ENCODE data around the gene LAMA3.

Gene LAMA3

DNA sequence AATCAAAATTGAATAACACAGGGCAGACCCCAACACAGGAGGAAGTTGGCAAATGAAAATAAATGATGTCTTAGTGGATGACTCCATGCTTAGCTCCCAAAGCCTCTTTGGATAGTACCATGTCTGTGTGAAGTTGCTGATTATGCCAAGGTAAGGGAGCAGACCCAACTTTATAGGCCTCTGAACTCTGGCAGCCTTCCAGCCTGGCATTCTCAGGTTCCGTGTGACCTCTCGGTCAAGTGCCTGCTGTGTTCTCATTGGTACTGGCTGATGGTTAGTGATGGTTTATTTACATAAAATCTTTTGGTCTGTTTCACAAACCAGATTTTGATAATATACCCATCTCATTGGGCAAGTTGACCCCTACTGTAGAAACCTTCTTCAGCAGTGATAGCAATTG, 213.1 kb downstream of the LAMA3 start:
- Histone ChIP-seq H3K4me2 (no peak overlapping the region), H3K36me3 (ENCODE audit: insufficient read depth) (no peaks in the 10 kb centered on the region), H3K27ac (no peak overlapping the region), H3K27me3 (ENCODE audit: insufficient read depth, low read depth) (no peaks in the 10 kb centered on the region), H3K9ac (no peak overlapping the region), H2AFZ (ENCODE audit: low read depth) (no peak overlapping the region), H3K79me2 (ENCODE audit: insufficient read depth, low read depth) (no peaks in the 10 kb centered on the region), H4K20me1 (ENCODE audit: insufficient read depth) (no peaks in the 10 kb centered on the region), H3K4me3 (IDR thresholded peaks at IDR 0.05; ENCODE audit: insufficient read depth, low read depth, low read length) (no peak overlapping the region), H3K4me1 (ENCODE audit: low read depth, poor library complexity, severe bottlenecking) (no peaks in the 10 kb centered on the region)
- TF ChIP-seq, protein P1, sequence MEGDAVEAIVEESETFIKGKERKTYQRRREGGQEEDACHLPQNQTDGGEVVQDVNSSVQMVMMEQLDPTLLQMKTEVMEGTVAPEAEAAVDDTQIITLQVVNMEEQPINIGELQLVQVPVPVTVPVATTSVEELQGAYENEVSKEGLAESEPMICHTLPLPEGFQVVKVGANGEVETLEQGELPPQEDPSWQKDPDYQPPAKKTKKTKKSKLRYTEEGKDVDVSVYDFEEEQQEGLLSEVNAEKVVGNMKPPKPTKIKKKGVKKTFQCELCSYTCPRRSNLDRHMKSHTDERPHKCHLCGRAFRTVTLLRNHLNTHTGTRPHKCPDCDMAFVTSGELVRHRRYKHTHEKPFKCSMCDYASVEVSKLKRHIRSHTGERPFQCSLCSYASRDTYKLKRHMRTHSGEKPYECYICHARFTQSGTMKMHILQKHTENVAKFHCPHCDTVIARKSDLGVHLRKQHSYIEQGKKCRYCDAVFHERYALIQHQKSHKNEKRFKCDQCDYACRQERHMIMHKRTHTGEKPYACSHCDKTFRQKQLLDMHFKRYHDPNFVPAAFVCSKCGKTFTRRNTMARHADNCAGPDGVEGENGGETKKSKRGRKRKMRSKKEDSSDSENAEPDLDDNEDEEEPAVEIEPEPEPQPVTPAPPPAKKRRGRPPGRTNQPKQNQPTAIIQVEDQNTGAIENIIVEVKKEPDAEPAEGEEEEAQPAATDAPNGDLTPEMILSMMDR (conservative IDR thresholded peaks at IDR 0.05; ENCODE audit: low read depth, low read length): no peak

DNA sequence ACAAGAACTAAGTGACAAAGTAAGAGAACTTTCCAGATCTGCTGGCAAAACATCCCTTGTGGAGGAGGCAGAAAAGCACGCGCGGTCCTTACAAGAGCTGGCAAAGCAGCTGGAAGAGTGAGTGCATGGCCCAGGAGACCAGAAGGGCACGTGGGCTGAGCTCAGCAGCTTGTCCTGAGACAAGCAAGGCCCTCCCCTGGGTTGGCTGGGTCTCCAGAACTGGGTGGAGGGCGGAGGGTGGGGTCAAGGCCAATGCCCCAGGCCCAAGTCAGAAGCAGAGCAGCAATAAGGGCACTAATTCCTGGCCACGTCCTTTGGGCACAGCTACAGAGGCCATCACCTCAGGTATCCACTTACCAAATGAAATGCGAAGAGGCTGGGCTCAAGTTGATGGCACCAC, 214.7 kb downstream of the LAMA3 start:
- H4K20me1 ChIP-seq (ENCODE audit: insufficient read depth): no peaks in the 10 kb centered on the region
- H3K4me3 ChIP-seq (IDR thresholded peaks at IDR 0.05; ENCODE audit: insufficient read depth, low read depth, low read length): no peak overlapping the region
- no peak overlapping the region for H3K4me2 ChIP-seq
- TF ChIP-seq, protein P1 (conservative IDR thresholded peaks at IDR 0.05; ENCODE audit: low read depth, low read length): no peak
- H2AFZ ChIP-seq (ENCODE audit: low read depth): no peak overlapping the region
- no peak overlapping the region for H3K27ac ChIP-seq
- no peaks in the 10 kb centered on the region for H3K79me2 ChIP-seq (ENCODE audit: insufficient read depth, low read depth)
- no peaks in the 10 kb centered on the region for H3K27me3 ChIP-seq (ENCODE audit: insufficient read depth, low read depth)
- no peaks in the 10 kb centered on the region for H3K4me1 ChIP-seq (ENCODE audit: low read depth, poor library complexity, severe bottlenecking)
- H3K9ac ChIP-seq: no peak overlapping the region
- H3K36me3 ChIP-seq (ENCODE audit: insufficient read depth): no peaks in the 10 kb centered on the region

DNA sequence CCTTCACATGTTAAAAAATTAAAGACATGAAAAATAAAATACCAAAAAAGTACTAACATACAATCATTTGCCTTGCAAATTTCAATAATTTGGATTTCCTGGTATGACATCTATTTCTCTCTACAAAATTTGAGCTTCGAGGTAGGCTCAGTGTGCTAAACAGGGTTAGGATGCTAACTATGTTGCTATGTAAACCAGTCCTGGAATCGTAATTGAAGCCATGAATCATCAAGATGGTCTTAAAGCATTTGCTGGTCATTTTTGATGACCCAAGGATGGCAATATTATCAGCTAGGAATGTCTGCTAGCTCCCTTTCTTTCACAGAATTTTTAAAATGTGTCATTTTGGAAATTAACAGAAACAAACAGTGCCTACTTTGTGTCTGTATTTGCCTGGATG, 217.4 kb downstream of the LAMA3 start:
- Histone ChIP-seq H2AFZ (ENCODE audit: low read depth) (no peak overlapping the region), H3K79me2 (ENCODE audit: insufficient read depth, low read depth) (no peaks in the 10 kb centered on the region), H3K4me1 (ENCODE audit: low read depth, poor library complexity, severe bottlenecking) (no peaks in the 10 kb centered on the region), H3K4me2 (no peak overlapping the region), H3K9ac (no peak overlapping the region), H3K27me3 (ENCODE audit: insufficient read depth, low read depth) (no peaks in the 10 kb centered on the region), H3K36me3 (ENCODE audit: insufficient read depth) (no peaks in the 10 kb centered on the region), H3K27ac (no peak overlapping the region), H3K4me3 (IDR thresholded peaks at IDR 0.05; ENCODE audit: insufficient read depth, low read depth, low read length) (no peak overlapping the region), H4K20me1 (ENCODE audit: insufficient read depth) (no peaks in the 10 kb centered on the region)
- TF ChIP-seq, protein P1 (conservative IDR thresholded peaks at IDR 0.05; ENCODE audit: low read depth, low read length): no peak

DNA sequence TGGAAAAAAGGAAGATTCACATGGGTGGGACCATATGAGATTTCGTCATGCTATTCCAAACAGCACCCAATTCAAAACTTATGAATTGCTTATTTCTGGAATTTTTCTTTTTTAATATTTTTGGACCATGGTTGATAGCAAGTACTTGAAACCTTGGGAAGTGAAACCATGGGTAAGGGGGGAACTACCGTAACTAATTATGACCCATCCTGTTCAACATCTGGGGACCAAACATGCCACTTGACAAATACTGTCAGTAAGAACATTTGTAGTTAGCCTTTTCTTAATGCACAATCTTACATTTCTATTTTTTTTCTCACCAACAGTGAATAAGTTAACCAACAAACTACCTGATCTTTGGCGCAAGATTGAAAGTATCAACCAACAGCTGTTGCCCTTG, 219.6 kb downstream of the LAMA3 start:
- H2AFZ ChIP-seq (ENCODE audit: low read depth): no peak overlapping the region
- no peak overlapping the region for H3K9ac ChIP-seq
- no peaks in the 10 kb centered on the region for H3K79me2 ChIP-seq (ENCODE audit: insufficient read depth, low read depth)
- TF ChIP-seq, protein P1 (conservative IDR thresholded peaks at IDR 0.05; ENCODE audit: low read depth, low read length): no peak
- no peak overlapping the region for H3K4me2 ChIP-seq
- H3K27me3 ChIP-seq (ENCODE audit: insufficient read depth, low read depth): no peaks in the 10 kb centered on the region
- no peaks in the 10 kb centered on the region for H3K36me3 ChIP-seq (ENCODE audit: insufficient read depth)
- no peak overlapping the region for H3K4me3 ChIP-seq (IDR thresholded peaks at IDR 0.05; ENCODE audit: insufficient read depth, low read depth, low read length)
- H3K4me1 ChIP-seq (ENCODE audit: low read depth, poor library complexity, severe bottlenecking): no peaks in the 10 kb centered on the region
- H3K27ac ChIP-seq: no peak overlapping the region
- no peaks in the 10 kb centered on the region for H4K20me1 ChIP-seq (ENCODE audit: insufficient read depth)

DNA sequence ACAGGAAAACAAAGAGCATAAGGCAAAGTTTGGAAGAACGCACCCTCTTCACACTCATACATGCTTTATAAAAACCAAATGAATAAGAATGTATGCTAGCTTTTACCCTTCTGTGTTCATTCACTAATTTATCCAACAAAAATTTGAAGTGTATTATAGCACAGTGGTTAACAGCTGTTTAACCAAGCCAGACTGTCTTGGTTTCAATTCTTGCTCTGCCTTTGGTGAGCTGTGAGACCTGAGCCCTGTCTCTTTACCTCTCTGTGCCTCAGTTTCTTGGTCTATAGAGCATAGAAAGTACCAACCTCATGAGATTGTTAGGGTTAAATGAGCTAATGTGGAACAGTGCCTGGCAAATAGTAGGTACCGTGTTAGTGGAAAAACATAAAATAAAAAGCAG, 220.8 kb downstream of the LAMA3 start:
- TF ChIP-seq, protein P1 (conservative IDR thresholded peaks at IDR 0.05; ENCODE audit: low read depth, low read length): no peak
- Histone ChIP-seq H3K79me2 (ENCODE audit: insufficient read depth, low read depth) (no peaks in the 10 kb centered on the region), H3K36me3 (ENCODE audit: insufficient read depth) (no peaks in the 10 kb centered on the region), H3K9ac (no peak overlapping the region), H3K4me3 (IDR thresholded peaks at IDR 0.05; ENCODE audit: insufficient read depth, low read depth, low read length) (no peak overlapping the region), H4K20me1 (ENCODE audit: insufficient read depth) (no peaks in the 10 kb centered on the region), H3K4me1 (ENCODE audit: low read depth, poor library complexity, severe bottlenecking) (no peaks in the 10 kb centered on the region), H3K4me2 (no peak overlapping the region), H2AFZ (ENCODE audit: low read depth) (no peak overlapping the region), H3K27ac (no peak overlapping the region), H3K27me3 (ENCODE audit: insufficient read depth, low read depth) (no peaks in the 10 kb centered on the region)

Measured in KMS-11 (cell line).